Measurements from ENCODE around the gene OXSR1. TPM values are rescaled to one million over a fixed set of nuclear protein-coding genes. Genes with fewer than 3 reads are reported as not detected.

Gene OXSR1
- total and polyA plus RNA-seq, 2 experiments from 2014 or later = 16.0 to 41.1 TPM

GRCh38 chr3:38271553-38271952, 106.2 kb downstream of the OXSR1 start (continued):
- TF ChIP-seq ZNF462 (CRISPR knock-in tag; IDR thresholded peaks at IDR 0.05) (no peak), JUNB (IDR thresholded peaks at IDR 0.05; ENCODE audit: unreplicated experiment) (no peak), EZH2 (IDR thresholded peaks at IDR 0.05; ENCODE audit: low read depth, unreplicated experiment) (no peak), CREB1 (CRISPR knock-in tag; IDR thresholded peaks at IDR 0.05; ENCODE audit: low read depth) (no peak), NANOG (IDR thresholded peaks at IDR 0.05; ENCODE audit: borderline replicate concordance) (no peak), ZNF331 (CRISPR knock-in tag; IDR thresholded peaks at IDR 0.05; ENCODE audit: low read depth) (no peak), ZNF114 (CRISPR knock-in tag; IDR thresholded peaks at IDR 0.05) (no peak), STAT1 (IDR thresholded peaks at IDR 0.05; ENCODE audit: unreplicated experiment) (no peak), CTCF (conservative IDR thresholded peaks at IDR 0.05; ENCODE audit: low read depth in 2 of 2) (no peak)
